HepG2 (cell line): ENCODE measurements around the gene TBC1D14. TPM values are rescaled to one million over a fixed set of nuclear protein-coding genes. Genes with fewer than 3 reads are reported as not detected.
A peak's percentile ranks its signal among the peaks of the same experiment; 100 is the strongest.

Experiments used
- ARNT2 ChIP-seq: sonication (generic); formaldehyde crosslinking; IDR thresholded peaks from 2 replicates; pipeline ENCODE4 v1.8.0; 2022; ENCODE audit warnings: mild to moderate bottlenecking, low read depth, missing genetic modification reagents, moderate library complexity
- CEBPB ChIP-seq: IDR thresholded peaks from 2 replicates; pipeline ENCODE4 v1.6.1; 2011; ENCODE audit warnings: low read depth, low read length, improper control_type of control experiment, borderline replicate concordance
- CEBPG ChIP-seq: IDR thresholded peaks from 2 replicates; pipeline ENCODE4 v1.6.1; 2016
- ELF3 ChIP-seq: IDR thresholded peaks from 2 replicates; pipeline ENCODE4 v1.6.1; 2016; ENCODE audit warnings: missing genetic modification reagents, missing compliant biosample characterization
- GPN1 ChIP-seq: sonication (generic); formaldehyde crosslinking; IDR thresholded peaks from 2 replicates; pipeline ENCODE4 v1.5.1; 2020; ENCODE audit warnings: missing genetic modification reagents, borderline replicate concordance
- IKZF1 ChIP-seq: fragments of 450-650 bp; IDR thresholded peaks from 2 replicates; pipeline ENCODE4 v1.7.1; 2016
- MAFK ChIP-seq, 2 experiments: IDR thresholded peaks in 1 of 2; conservative IDR thresholded peaks in 1 of 2; 2 replicates each; pipeline ENCODE4 v1.6.1; 2011; ENCODE audit warnings: improper control_type of control experiment in 2 of 2, low read length in 2 of 2
- ZNF12 ChIP-seq: sonication (generic); formaldehyde crosslinking; IDR thresholded peaks from 2 replicates; pipeline ENCODE4 v1.5.0; 2020; ENCODE audit warnings: missing genetic modification reagents
- ZNF235 ChIP-seq: sonication (generic); formaldehyde crosslinking; IDR thresholded peaks from 2 replicates; pipeline ENCODE4 v1.8.1; 2023; ENCODE audit warnings: mild to moderate bottlenecking, missing genetic modification reagents, borderline replicate concordance
- ZNF790 ChIP-seq: sonication (generic); formaldehyde crosslinking; IDR thresholded peaks from 2 replicates; pipeline ENCODE4 v1.8.0; 2022; ENCODE audit warnings: missing genetic modification reagents, mild to moderate bottlenecking, borderline replicate concordance
- ZSCAN9 ChIP-seq: IDR thresholded peaks from 2 replicates; pipeline ENCODE4 v1.6.1; 2016; ENCODE audit warnings: borderline replicate concordance
- polyA plus RNA-seq, 8 experiments: library from polyadenylated mRNA; depleted of rRNA in 3 of 8; stranded (reverse) in 7 of 8; unstranded in 1 of 8; fragments of >200 nt; fragmentation: Illumina TruSeq in 4 of 8; extraction: Trizol in 4 of 8; gene quantifications; 2 replicates each; pipeline versions ENCODE4 v1.2.1 to v1.2.3, GENCODE V29; 2011 to 2016; ENCODE audit warnings: low read depth in 4 of 8, missing spikeins in 1 of 8, mixed read lengths in 1 of 8; ENCODE audit not compliant: insufficient read depth in 1 of 8
- total RNA-seq, 5 experiments: library from RNA; depleted of rRNA; stranded (reverse); fragments of >200 nt; fragmentation: Illumina TruSeq; extraction: Trizol; gene quantifications; 2 replicates each; pipeline ENCODE4 v1.2.3, GENCODE V29; 2016; ENCODE audit warnings: low read depth in 1 of 5
- TF ChIP-seq, protein P1 (sequence below): conservative IDR thresholded peaks from 2 replicates; pipeline ENCODE4 v1.6.1; 2018; ENCODE audit warnings: missing genetic modification reagents
- TF ChIP-seq, protein P2 (sequence below): sonication (generic); formaldehyde crosslinking; IDR thresholded peaks from 2 replicates; pipeline ENCODE4 v1.4.0; 2020; ENCODE audit warnings: mild to moderate bottlenecking, low read depth, missing genetic modification reagents
- TF ChIP-seq, protein P3 (sequence below): fragments of 450-650 bp; IDR thresholded peaks from 2 replicates; pipeline ENCODE4 v1.6.1; 2017; ENCODE audit warnings: mild to moderate bottlenecking
- TF ChIP-seq, protein P4 (sequence below): sonication (generic); formaldehyde crosslinking; IDR thresholded peaks from 2 replicates; pipeline ENCODE4 v1.4.0; 2020; ENCODE audit warnings: mild to moderate bottlenecking, missing genetic modification reagents, borderline replicate concordance
- TF ChIP-seq, protein P5 (sequence below): sonication (generic); formaldehyde crosslinking; IDR thresholded peaks from 2 replicates; pipeline ENCODE4 v1.4.0; 2020; ENCODE audit warnings: missing genetic modification reagents

Gene TBC1D14
- total and polyA plus RNA-seq, 2 of the 13 experiments (the other 11 are each of a cell fraction or from before 2014, with no cell fraction given) = 29.5 to 46.5 TPM

DNA sequence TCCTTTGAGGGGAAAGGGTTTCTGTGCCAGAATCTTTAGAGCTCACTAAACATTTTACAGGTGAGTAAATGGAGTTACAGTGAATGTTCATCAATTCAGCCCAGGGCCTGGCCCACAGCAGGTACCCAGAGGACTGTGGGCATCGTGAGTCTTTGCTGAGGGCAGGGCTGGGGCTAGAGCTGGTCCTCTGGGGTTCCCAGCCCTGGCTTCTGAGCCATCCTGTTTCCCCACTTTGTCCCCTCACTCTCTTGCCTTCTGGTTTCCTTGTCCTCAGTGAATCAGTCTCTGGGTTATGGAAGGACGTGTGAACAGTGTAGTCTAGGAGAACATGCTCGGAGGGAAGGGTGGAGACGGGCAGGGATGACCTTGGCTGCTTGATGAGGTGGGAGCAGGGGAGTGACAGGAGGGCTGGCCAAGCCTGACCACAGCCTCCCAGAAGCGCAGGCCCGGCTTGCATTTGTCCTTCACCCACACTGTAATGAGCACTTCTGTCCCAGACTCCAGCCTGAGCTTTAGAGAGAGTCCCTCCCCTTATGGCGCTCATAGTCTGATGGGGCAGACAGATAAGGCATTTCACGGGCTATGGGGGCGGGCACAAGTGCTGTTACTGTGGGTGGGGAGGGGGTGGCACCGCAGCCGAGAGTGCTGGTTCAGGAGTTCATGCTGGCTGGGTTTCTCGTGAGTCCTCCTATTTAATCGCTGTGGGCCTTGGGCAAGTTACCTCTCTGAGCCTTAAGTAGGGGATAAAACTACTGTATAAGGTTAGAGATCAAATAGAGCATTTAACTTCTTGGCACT, 17.3 kb downstream of the TBC1D14 start (continued):
- TF ChIP-seq ZNF235 (CRISPR knock-in tag) (no peak), ELF3 (CRISPR knock-in tag) (no peak), ZSCAN9 (CRISPR knock-in tag) (no peak), IKZF1 (no peak), ARNT2 (CRISPR knock-in tag) (0 out of 2 replicates have a peak, but pooled peaks have one; percentile 64), ZNF790 (CRISPR knock-in tag) (no peak), CEBPG (CRISPR knock-in tag) (no peak), MAFK (conservative IDR thresholded peaks at IDR 0.05 in 1 of 2, IDR thresholded peaks at IDR 0.05 in 1 of 2; ENCODE audit: low read length in 2 of 2) (no peak), CEBPB (no peak), ZNF12 (CRISPR knock-in tag) (no peak), GPN1 (CRISPR knock-in tag) (no peak)
- TF ChIP-seq, protein P1, sequence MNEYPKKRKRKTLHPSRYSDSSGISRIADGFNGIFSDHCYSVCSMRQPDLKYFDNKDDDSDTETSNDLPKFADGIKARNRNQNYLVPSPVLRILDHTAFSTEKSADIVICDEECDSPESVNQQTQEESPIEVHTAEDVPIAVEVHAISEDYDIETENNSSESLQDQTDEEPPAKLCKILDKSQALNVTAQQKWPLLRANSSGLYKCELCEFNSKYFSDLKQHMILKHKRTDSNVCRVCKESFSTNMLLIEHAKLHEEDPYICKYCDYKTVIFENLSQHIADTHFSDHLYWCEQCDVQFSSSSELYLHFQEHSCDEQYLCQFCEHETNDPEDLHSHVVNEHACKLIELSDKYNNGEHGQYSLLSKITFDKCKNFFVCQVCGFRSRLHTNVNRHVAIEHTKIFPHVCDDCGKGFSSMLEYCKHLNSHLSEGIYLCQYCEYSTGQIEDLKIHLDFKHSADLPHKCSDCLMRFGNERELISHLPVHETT (CRISPR knock-in tag) = no peak
- TF ChIP-seq, protein P2, sequence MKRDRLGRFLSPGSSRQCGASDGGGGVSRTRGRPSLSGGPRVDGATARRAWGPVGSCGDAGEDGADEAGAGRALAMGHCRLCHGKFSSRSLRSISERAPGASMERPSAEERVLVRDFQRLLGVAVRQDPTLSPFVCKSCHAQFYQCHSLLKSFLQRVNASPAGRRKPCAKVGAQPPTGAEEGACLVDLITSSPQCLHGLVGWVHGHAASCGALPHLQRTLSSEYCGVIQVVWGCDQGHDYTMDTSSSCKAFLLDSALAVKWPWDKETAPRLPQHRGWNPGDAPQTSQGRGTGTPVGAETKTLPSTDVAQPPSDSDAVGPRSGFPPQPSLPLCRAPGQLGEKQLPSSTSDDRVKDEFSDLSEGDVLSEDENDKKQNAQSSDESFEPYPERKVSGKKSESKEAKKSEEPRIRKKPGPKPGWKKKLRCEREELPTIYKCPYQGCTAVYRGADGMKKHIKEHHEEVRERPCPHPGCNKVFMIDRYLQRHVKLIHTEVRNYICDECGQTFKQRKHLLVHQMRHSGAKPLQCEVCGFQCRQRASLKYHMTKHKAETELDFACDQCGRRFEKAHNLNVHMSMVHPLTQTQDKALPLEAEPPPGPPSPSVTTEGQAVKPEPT (CRISPR knock-in tag) = no peak
- TF ChIP-seq, protein P3, sequence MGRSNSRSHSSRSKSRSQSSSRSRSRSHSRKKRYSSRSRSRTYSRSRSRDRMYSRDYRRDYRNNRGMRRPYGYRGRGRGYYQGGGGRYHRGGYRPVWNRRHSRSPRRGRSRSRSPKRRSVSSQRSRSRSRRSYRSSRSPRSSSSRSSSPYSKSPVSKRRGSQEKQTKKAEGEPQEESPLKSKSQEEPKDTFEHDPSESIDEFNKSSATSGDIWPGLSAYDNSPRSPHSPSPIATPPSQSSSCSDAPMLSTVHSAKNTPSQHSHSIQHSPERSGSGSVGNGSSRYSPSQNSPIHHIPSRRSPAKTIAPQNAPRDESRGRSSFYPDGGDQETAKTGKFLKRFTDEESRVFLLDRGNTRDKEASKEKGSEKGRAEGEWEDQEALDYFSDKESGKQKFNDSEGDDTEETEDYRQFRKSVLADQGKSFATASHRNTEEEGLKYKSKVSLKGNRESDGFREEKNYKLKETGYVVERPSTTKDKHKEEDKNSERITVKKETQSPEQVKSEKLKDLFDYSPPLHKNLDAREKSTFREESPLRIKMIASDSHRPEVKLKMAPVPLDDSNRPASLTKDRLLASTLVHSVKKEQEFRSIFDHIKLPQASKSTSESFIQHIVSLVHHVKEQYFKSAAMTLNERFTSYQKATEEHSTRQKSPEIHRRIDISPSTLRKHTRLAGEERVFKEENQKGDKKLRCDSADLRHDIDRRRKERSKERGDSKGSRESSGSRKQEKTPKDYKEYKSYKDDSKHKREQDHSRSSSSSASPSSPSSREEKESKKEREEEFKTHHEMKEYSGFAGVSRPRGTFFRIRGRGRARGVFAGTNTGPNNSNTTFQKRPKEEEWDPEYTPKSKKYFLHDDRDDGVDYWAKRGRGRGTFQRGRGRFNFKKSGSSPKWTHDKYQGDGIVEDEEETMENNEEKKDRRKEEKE = no peak
- TF ChIP-seq, protein P4, sequence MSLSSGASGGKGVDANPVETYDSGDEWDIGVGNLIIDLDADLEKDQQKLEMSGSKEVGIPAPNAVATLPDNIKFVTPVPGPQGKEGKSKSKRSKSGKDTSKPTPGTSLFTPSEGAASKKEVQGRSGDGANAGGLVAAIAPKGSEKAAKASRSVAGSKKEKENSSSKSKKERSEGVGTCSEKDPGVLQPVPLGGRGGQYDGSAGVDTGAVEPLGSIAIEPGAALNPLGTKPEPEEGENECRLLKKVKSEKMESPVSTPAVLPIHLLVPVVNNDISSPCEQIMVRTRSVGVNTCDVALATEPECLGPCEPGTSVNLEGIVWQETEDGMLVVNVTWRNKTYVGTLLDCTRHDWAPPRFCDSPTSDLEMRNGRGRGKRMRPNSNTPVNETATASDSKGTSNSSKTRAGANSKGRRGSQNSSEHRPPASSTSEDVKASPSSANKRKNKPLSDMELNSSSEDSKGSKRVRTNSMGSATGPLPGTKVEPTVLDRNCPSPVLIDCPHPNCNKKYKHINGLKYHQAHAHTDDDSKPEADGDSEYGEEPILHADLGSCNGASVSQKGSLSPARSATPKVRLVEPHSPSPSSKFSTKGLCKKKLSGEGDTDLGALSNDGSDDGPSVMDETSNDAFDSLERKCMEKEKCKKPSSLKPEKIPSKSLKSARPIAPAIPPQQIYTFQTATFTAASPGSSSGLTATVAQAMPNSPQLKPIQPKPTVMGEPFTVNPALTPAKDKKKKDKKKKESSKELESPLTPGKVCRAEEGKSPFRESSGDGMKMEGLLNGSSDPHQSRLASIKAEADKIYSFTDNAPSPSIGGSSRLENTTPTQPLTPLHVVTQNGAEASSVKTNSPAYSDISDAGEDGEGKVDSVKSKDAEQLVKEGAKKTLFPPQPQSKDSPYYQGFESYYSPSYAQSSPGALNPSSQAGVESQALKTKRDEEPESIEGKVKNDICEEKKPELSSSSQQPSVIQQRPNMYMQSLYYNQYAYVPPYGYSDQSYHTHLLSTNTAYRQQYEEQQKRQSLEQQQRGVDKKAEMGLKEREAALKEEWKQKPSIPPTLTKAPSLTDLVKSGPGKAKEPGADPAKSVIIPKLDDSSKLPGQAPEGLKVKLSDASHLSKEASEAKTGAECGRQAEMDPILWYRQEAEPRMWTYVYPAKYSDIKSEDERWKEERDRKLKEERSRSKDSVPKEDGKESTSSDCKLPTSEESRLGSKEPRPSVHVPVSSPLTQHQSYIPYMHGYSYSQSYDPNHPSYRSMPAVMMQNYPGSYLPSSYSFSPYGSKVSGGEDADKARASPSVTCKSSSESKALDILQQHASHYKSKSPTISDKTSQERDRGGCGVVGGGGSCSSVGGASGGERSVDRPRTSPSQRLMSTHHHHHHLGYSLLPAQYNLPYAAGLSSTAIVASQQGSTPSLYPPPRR (CRISPR knock-in tag) = peak; percentile 82; the same call in 1 of the 2 replicates
- TF ChIP-seq, protein P5, sequence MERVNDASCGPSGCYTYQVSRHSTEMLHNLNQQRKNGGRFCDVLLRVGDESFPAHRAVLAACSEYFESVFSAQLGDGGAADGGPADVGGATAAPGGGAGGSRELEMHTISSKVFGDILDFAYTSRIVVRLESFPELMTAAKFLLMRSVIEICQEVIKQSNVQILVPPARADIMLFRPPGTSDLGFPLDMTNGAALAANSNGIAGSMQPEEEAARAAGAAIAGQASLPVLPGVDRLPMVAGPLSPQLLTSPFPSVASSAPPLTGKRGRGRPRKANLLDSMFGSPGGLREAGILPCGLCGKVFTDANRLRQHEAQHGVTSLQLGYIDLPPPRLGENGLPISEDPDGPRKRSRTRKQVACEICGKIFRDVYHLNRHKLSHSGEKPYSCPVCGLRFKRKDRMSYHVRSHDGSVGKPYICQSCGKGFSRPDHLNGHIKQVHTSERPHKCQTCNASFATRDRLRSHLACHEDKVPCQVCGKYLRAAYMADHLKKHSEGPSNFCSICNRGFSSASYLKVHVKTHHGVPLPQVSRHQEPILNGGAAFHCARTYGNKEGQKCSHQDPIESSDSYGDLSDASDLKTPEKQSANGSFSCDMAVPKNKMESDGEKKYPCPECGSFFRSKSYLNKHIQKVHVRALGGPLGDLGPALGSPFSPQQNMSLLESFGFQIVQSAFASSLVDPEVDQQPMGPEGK (CRISPR knock-in tag) = peak; percentile 84
